GM12892 (cell line): Measurements from ENCODE around the gene BUB1B.

ENCODE experiments used
- DNase-seq: peaks from one replicate; pipeline ENCODE4 v3.0.0; 2011; ENCODE audit not compliant: insufficient read length
- FAIRE-seq: peaks from 2 replicates; lab custom pipeline; 2011; peaks lifted over from hg19 to GRCh38; lab: Jason Lieb, UNC
- POLR2A ChIP-seq: IDR thresholded peaks from 2 replicates; pipeline ENCODE4 v1.6.1; 2011; ENCODE audit warnings: low read depth, low read length, control low read depth
- POLR2AphosphoS5 ChIP-seq: IDR thresholded peaks from 2 replicates; pipeline ENCODE4 v1.6.1; 2011; ENCODE audit warnings: low read depth, low read length, control low read depth
- TAF1 ChIP-seq: IDR thresholded peaks from 2 replicates; pipeline ENCODE4 v1.6.1; 2011; ENCODE audit warnings: low read depth, mild to moderate bottlenecking, control low read depth, low read length, borderline replicate concordance

Gene BUB1B

DNA sequence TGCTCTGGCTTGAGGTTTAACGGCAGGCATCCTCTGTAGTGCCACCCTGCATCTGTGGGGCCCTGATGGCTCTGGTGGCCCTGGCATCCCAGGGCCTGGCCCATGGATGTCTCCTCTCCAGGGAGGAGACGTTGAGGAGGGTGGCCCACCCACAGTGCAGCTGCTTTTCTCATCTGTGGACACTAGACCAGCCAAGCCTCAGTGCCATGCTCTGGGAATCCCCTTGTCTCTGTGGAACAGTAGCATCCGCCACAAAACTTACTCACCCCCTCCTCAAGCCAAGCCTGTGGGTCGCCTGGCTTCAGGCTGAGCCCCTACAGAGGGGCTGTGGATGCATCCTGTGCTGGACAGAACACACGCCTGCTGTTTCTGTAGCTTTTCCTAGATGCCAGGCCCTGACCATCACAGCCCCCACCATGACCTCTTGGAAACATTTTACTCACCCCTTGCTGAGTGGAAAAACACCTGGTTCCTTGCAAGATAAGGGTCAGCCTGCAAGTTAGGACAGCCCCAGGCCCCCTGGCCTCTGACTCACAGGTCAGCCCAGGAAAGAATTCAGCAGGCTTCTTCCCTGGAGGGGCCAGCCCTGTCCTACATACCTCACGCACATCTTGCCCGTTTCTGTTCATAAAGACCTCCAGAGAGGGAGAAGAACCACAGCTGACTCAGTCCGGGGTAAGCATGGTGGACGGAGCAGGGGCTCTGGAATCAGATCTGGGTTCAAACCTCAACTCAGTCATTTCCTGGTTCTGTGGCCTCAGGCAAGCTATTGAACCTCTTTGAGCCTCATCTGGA, 97.0 kb downstream of the BUB1B start:
- TF ChIP-seq TAF1 = no peak
- no peak for TF ChIP-seq POLR2A
- TF ChIP-seq POLR2AphosphoS5 = no peak
- FAIRE-seq = peak; percentile 64
- DNase-seq = no peak

DNA sequence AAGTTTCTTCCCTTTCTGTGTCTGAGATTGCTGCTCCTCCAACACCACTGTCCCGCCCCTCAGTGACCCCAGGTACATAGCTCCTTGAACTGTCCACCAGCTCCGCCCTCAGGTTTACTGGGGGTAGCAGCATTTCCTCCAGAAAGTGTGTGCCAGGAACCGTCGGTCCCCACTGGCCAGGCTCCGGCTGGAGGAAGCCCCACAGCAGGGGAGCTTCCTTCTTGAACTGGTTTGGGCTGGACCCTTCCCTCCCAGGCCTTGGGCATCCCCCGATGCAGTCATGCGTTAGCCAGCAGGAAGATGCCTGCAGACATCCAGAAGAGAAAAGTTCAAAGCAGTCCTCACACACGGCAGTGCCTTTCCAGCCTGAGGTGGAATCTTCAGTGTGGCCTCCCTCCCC, 97.7 kb downstream of the BUB1B start:
- DNase-seq (no peak), FAIRE-seq (no peak)
- no peak for TF ChIP-seq POLR2AphosphoS5

DNA sequence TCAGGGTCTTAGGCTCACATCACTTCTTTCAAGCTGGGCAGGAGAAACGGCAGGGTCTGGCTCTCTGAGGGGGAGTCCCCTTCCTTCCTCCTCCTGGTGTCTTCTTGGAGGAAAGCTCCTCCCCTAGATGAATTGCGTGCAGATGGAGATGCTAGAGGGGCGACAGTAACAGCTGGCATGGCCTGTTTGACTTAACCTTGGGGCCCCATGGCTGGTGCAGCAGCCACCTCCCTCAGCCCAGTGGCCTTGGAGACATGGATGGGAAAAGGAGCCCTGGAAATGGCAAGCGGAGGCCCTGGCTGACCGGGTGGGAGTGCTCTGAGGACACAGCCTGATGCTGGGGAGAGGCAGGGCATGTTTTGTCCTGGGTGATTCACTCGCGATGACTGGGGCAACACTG, 98.2 kb downstream of the BUB1B start:
- no peak for DNase-seq
- no peak for FAIRE-seq
- TF ChIP-seq POLR2A (no peak), POLR2AphosphoS5 (no peak), TAF1 (no peak)

DNA sequence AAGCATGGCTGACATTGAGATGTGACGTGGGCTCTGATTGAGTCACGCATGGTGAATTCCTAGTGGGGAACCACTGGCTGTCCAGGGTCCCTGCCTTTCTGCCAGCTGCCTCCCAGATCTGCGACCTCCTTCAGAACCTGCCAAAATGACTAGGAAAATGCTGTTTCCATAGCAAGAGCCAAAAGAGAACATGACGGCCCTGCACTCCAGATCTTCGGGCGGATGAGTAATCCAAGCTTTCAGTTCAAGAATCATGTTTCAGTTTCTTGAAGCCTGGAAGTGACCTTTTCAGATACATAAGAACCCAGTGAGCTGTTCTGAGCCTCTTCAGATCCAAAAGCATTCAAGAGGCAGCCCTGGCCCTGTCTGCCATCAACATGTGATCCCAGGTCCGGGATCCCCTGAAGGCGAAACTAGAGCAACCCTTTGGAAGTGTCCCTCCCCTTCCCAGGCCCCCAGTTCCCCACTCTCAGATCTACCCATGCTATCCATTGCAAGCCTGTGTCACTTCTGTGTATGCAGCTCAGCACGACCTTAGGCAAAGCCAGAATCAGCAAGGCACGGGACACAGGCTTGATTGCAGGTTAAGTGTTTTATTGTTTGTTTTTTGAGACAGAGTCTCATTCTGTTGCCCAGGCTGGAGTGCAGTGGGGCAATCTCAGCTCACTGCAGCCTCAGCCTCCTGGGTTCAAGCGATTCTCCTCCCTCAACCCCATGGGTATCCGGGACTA, 102.3 kb downstream of the BUB1B start:
- TF ChIP-seq POLR2A (no peak), TAF1 (no peak), POLR2AphosphoS5 (no peak)
- FAIRE-seq (no peak), DNase-seq (no peak)

DNA sequence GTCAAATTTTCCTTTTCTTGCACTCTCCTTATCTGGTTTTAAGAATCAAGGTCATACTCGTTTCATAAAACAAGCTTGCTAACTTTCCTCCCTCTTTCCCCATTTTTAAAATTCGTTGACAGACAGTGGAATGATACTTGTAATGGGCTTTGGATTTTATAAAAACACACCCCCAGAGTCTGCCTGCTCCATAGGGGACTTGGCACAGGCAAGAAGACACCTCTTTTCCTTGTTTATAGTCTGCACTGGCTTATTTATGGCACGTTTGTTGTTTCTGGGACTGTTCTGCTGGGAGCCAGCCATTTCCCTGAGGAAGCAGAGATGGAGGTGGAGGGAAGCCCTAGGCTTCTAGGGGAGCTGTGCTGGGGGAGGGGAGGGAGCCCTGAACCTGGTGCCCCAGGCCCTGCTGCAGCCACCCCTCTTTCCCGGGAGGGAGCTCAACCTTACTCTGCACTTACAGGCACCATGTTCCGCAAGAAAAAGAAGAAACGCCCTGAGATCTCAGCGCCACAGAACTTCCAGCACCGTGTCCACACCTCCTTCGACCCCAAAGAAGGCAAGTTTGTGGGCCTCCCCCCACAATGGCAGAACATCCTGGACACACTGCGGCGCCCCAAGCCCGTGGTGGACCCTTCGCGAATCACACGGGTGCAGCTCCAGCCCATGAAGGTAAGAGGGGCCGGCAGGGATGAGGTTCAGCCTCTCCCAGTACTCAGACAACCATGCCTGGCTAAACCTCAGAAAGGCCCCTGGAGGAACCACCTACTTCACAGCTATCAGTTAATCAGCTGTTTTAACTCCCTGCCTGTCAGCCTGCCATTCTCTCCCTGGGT, 103.7 kb downstream of the BUB1B start:
- no peak for DNase-seq
- TF ChIP-seq POLR2A = no peak
- no peak for TF ChIP-seq TAF1
- no peak for TF ChIP-seq POLR2AphosphoS5
- no peak for FAIRE-seq

GRCh38 chr15:40265355-40265754, 104.5 kb downstream of the BUB1B start:
- FAIRE-seq = no peak
- DNase-seq = no peak
- TF ChIP-seq POLR2A (no peak), POLR2AphosphoS5 (no peak), TAF1 (no peak)

DNA sequence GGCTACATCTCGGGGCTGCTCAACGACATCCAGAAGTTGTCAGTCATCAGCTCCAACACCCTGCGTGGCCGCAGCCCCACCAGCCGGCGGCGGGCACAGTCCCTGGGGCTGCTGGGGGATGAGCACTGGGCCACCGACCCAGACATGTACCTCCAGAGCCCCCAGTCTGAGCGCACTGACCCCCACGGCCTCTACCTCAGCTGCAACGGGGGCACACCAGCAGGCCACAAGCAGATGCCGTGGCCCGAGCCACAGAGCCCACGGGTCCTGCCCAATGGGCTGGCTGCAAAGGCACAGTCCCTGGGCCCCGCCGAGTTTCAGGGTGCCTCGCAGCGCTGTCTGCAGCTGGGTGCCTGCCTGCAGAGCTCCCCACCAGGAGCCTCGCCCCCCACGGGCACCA, 105.0 kb downstream of the BUB1B start:
- no peak for TF ChIP-seq POLR2A
- TF ChIP-seq POLR2AphosphoS5 = no peak
- TF ChIP-seq TAF1 = no peak
- DNase-seq (no peak), FAIRE-seq (no peak)

- FAIRE-seq = no peak
- DNase-seq = no peak
- TF ChIP-seq TAF1 (no peak), POLR2AphosphoS5 (no peak), POLR2A (no peak)
Measured at GRCh38 chr15:40266828-40267304, 106.0 kb downstream of the BUB1B start.

- DNase-seq (no peak), FAIRE-seq (no peak)
- TF ChIP-seq POLR2AphosphoS5 = no peak
Measured at GRCh38 chr15:40267670-40268069, 106.8 kb downstream of the BUB1B start.

- FAIRE-seq (no peak), DNase-seq (no peak)
- TF ChIP-seq POLR2A = no peak
- TF ChIP-seq POLR2AphosphoS5 = no peak
- no peak for TF ChIP-seq TAF1
Measured at GRCh38 chr15:40269604-40270003, 108.7 kb downstream of the BUB1B start.

DNA sequence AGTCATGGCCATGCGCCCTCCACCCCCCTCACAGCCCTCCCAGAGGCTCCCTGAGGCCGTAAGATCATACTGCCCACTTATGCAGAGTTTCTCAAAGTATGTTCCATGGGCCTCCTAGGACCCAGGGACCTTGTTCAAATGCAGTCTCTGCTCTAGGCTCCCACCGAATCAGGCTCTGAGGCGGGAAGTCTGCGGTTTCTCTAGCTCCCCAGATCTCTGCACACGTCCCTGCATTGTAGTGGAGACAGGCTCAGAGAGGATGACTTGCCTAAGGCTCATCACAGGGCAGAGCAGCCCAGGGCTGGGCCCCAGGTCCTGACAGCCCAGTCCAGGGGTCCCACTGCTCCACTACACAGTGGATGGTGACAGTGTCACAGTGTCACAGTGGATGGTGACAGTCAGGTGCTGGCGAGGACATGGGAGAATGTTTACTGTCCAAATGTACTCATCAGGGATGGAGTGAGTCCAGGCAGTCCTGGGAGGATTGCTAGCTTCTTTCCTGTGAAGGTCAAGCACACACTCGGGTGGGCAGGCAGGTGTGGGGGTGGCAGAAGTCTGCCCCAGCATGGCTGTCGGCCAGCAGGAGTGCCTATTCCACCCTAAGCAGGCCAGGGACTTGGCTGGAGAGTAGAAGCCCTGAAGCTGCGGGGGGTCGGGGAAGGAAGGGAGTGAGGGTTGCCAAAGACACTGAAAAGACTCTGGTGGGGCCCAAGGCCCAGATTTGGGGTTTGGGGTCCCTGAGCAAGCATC, 109.6 kb downstream of the BUB1B start:
- TF ChIP-seq POLR2A = no peak
- no peak for TF ChIP-seq POLR2AphosphoS5
- no peak for TF ChIP-seq TAF1
- FAIRE-seq (no peak), DNase-seq (no peak)
